NB4 (cell line): ENCODE data around the gene SYT3.
"Not testable (repeated sequence)": the region's sequence is repeated elsewhere in the genome, so short reads cannot be mapped to it uniquely, and the experiment has no call there.

Experiments used
- DNase-seq: peaks from one replicate; pipeline ENCODE4 v3.0.0; 2010; ENCODE audit warnings: low read depth
- H3K4me3 ChIP-seq: one replicate; pipeline ENCODE4 v1.5.1; 2011; ENCODE audit warnings: mild to moderate bottlenecking, low read depth, low read length, moderate library complexity
- MYC ChIP-seq: IDR thresholded peaks from 2 replicates; pipeline ENCODE4 v1.6.1; 2011; ENCODE audit warnings: low read depth, low read length
- POLR2A ChIP-seq: IDR thresholded peaks from 2 replicates; pipeline ENCODE4 v1.6.1; 2011; ENCODE audit warnings: mild to moderate bottlenecking; ENCODE audit not compliant: insufficient read length; ENCODE audit errors: extremely low read depth
- TF ChIP-seq, protein P1 (sequence below): IDR thresholded peaks from one replicate; pipeline ENCODE4 v1.5.1; 2012; ENCODE audit warnings: low read depth, low read length
- TF ChIP-seq, protein P2 (sequence below): IDR thresholded peaks from 2 replicates; pipeline ENCODE4 v1.6.1; 2011; ENCODE audit warnings: low read depth, low read length

Gene SYT3

DNA sequence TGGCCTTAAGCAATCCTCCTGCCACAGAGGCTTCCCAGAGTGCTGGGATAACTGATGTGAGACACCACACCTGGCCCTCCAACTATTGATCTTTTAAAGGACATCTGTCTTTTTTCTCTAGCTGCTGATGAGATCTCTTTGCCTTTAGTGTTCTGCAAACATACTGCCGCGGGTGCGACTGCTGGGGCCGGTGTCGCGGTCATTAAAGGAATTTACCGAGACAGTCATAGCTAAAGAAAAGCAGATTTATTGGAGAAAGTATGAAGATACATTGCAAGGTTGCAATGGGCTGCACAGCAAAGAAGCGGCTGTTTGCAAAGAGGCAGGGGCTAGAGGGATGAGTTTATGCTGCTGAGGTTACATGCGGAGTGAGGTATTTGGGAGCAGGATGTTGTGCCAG lies 40.3 kb downstream of the SYT3 start:
- H3K4me3 ChIP-seq = no peak overlapping the region
- no peak for DNase-seq
- no peak for TF ChIP-seq MYC
- TF ChIP-seq, protein P1, sequence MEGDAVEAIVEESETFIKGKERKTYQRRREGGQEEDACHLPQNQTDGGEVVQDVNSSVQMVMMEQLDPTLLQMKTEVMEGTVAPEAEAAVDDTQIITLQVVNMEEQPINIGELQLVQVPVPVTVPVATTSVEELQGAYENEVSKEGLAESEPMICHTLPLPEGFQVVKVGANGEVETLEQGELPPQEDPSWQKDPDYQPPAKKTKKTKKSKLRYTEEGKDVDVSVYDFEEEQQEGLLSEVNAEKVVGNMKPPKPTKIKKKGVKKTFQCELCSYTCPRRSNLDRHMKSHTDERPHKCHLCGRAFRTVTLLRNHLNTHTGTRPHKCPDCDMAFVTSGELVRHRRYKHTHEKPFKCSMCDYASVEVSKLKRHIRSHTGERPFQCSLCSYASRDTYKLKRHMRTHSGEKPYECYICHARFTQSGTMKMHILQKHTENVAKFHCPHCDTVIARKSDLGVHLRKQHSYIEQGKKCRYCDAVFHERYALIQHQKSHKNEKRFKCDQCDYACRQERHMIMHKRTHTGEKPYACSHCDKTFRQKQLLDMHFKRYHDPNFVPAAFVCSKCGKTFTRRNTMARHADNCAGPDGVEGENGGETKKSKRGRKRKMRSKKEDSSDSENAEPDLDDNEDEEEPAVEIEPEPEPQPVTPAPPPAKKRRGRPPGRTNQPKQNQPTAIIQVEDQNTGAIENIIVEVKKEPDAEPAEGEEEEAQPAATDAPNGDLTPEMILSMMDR = no peak
- TF ChIP-seq POLR2A = no peak
- TF ChIP-seq, protein P2, sequence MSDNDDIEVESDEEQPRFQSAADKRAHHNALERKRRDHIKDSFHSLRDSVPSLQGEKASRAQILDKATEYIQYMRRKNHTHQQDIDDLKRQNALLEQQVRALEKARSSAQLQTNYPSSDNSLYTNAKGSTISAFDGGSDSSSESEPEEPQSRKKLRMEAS = no peak

DNA sequence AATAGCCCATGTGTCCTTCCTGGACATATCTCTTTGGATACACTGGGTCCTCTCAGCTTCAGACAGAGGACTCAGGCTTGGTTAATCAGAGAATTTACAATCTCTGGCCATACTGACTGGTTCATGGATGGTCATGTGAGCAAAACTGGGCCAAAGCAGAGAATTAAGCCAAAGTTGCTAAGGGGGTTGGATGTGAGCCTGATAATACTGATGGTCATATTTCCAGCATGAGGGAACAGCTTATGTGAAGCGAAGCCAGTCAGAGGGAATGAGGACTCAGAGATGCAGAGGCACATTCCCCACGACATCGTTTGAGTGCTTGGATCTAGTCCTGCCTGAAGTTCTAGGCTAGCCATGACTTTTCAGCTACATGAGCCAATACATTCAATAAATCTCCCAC lies 49.5 kb downstream of the SYT3 start:
- TF ChIP-seq, protein P2 = no peak
- TF ChIP-seq, protein P1 = no peak
- TF ChIP-seq POLR2A (no peak), MYC (no peak)
- DNase-seq = no peak
- H3K4me3 ChIP-seq = no peak overlapping the region

DNA sequence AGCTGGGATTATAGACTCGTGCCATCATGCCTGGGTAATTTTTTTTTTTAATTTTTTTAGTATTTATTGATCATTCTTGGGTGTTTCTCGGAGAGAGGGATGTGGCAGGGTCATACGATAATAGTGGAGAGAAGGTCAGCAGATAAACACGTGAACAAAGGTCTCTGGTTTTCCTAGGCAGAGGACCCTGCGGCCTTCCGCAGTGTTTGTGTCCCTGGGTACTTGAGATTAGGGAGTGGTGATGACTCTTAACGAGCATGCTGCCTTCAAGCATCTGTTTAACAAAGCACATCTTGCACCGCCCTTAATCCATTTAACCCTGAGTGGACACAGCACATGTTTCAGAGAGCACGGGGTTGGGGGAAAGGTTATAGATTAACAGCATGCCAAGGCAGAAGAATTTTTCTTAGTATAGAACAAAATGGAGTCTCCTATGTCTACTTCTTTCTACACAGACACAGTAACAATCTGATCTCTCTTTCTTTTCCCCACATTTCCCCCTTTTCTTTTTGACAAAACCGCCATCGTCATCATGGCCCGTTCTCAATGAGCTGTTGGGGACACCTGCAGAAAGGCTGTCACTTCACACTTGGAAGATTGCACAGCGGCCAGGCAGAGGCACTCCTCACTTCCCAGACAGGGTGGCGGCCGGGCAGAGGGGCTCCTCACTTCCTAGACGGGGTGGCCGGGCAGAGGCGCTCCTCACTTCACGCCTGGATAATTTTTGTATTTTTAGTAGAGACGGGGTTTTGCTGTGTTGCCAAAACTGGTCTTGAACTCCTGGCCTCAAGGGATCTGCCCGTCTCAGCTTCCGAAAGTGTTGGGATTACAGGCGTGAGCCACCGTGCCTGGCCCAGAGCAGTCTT lies 57.7 kb downstream of the SYT3 start:
- H3K4me3 ChIP-seq, DNase-seq: not testable (repeated sequence)

DNA sequence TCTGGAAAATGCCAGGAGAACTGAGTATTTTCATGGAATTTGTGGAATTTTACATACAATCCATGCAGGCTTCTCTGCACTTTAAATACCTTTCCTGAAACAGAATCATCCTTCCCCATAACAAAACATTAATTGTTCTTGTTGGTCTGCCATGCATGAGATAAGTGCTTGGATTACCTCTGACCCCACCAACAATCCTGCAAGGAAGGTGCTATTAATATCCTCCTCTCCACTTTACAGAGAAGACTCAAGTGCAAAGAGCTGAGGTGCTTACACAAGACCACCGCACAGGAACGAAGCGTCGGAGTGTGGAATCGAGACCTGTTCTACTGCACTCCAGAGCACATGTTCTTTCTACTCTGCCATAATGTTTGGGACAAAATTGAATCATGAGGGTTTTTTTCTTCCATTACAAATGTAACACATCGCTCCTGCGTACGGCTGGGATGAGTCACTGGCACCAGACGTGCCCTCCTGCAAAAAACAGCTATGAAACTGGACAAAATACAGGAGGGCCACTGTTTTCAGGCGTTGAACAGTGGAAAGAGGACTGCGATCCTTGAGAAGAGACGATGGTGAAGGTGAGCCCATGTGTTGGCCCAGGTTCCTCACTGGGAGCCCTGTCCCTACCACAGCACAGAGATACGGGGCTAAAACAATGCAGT lies 58.6 kb downstream of the SYT3 start:
- H3K4me3 ChIP-seq = no peak overlapping the region
- no peak for TF ChIP-seq MYC
- TF ChIP-seq, protein P2 = no peak
- no peak for TF ChIP-seq POLR2A
- DNase-seq = no peak

DNA sequence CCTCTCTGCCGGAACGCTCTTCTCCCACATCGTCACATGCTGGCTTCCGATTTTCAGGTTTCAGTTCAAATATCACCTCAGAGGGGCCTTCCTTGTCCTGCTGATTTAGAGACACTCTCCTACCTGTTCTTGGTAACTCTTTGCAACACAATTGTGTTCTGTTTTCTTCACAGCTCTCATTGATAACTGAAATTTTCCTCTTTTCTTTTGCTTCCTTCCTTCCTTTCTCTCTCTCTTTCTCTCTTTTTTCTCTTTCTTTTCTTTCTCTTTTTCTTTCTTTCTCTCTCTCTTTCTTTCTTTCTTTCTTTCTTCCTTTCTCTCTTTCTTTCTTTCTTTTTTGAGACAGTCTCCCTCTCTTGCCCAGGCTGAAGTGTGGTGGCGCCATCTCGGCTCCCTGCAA lies 59.4 kb downstream of the SYT3 start:
- TF ChIP-seq, protein P1 = no peak
- TF ChIP-seq, protein P2 = no peak
- no peak for TF ChIP-seq POLR2A
- TF ChIP-seq MYC = no peak
- DNase-seq = no peak

DNA sequence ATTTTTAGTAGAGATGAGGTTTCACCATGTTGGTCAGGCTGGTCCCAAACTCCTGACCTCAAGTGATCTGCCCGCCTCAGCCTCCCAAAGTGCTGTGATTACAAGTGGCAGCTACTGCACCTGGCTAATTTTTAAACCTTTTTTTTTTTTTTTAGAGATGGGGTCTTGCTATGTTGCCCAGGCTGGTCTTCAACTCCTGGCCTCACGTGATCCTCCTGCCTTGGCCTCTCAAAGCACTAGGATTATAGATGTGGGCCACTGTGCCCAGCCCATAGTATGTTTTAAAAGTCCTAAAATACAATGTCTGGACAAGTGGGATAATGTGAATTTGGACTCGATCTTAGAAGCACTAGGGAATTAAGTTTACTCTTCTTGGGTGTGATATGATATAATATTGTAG lies 62.9 kb downstream of the SYT3 start:
- DNase-seq, H3K4me3 ChIP-seq: not testable (repeated sequence)

More for the DNA sequence above, 59.4 kb downstream of the SYT3 start:
- H3K4me3 ChIP-seq = no peak overlapping the region

DNA sequence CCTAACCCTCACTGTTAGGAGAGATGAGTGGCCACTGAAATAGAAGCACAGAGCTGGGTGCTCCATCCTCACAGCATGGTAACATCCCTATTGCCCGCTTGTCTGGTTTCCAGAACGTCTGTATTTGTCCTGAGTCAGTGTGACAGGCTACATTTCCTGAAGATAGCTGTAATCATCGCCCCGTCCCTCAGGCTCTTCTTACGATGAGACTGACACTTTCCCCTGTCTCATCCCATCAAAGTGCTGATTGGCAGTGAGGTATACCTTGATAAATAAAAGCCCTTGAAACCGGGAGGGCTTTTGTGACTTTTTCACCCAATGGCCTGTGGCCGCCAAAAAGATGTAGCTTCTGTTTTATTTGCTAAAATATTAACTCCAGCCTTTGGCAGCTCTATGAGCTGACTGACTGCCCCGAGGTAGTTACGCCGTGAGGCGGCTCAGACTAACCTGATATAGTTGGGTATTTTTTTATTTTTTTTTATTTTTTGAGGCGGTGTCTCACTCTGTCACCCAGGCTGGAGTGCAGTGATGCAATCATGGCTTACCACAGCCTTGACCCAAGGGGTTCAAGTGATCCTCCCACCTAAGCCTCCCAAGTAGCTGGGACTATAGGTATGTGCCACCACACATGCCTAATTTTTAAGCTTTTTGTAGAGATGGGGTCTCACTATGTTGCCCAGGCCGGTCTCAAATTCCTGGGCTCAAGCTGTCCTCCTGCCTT lies 65.8 kb downstream of the SYT3 start:
- TF ChIP-seq, protein P2 = no peak
- TF ChIP-seq POLR2A (no peak), MYC (no peak)
- TF ChIP-seq, protein P1 = no peak
- H3K4me3 ChIP-seq = no peak overlapping the region
- DNase-seq = no peak
